ENCODE data around the gene HECA.

HECA gene

GRCh38 chr6:139129284-139129683, 5.6 kb upstream of the HECA start:
- TF ChIP-seq NFIC (IDR thresholded peaks at IDR 0.05) (no peak), EGR1 (IDR thresholded peaks at IDR 0.05) (no peak), REST (IDR thresholded peaks at IDR 0.05; ENCODE audit: low read depth) (no peak), TCF12 (IDR thresholded peaks at IDR 0.05; ENCODE audit: low read depth) (no peak), CREB1 (IDR thresholded peaks at IDR 0.05; ENCODE audit: low read depth) (no peak)

- no peak for TF ChIP-seq REST (IDR thresholded peaks at IDR 0.05; ENCODE audit: low read depth)
- TF ChIP-seq USF1 (IDR thresholded peaks at IDR 0.05) = no peak
- no peak for TF ChIP-seq RAD21 (IDR thresholded peaks at IDR 0.05; ENCODE audit: low read depth)
- no peak for TF ChIP-seq ZBTB7A (IDR thresholded peaks at IDR 0.05; ENCODE audit: low read depth)
- TF ChIP-seq TCF12 (IDR thresholded peaks at IDR 0.05; ENCODE audit: low read depth) = no peak
- TF ChIP-seq TAF1 (IDR thresholded peaks at IDR 0.05; ENCODE audit: low read depth) = no peak
- TF ChIP-seq NFIC (IDR thresholded peaks at IDR 0.05) = no peak
- no peak for TF ChIP-seq MAX (IDR thresholded peaks at IDR 0.05)
- no peak for TF ChIP-seq TEAD4 (IDR thresholded peaks at IDR 0.05)
- no peak for TF ChIP-seq FOXM1 (IDR thresholded peaks at IDR 0.05; ENCODE audit: borderline replicate concordance, low read depth)
- TF ChIP-seq CEBPB (IDR thresholded peaks at IDR 0.05) = no peak
- TF ChIP-seq EGR1 (IDR thresholded peaks at IDR 0.05) = no peak
- TF ChIP-seq CREB1 (IDR thresholded peaks at IDR 0.05; ENCODE audit: low read depth) = no peak
- no peak for TF ChIP-seq YY1 (IDR thresholded peaks at IDR 0.05; ENCODE audit: low read depth)
- no peak for TF ChIP-seq EP300 (IDR thresholded peaks at IDR 0.05; ENCODE audit: borderline replicate concordance)
These were observed 3.1 kb upstream of the HECA start for GRCh38 chr6:139131736-139132280.

GRCh38 chr6:139133262-139134063, 1.4 kb upstream of the HECA start:
- TF ChIP-seq NFIC (IDR thresholded peaks at IDR 0.05) (no peak), FOXM1 (IDR thresholded peaks at IDR 0.05; ENCODE audit: borderline replicate concordance, low read depth) (no peak), CEBPB (IDR thresholded peaks at IDR 0.05) (no peak), TAF1 (IDR thresholded peaks at IDR 0.05; ENCODE audit: low read depth) (no peak), MAX (IDR thresholded peaks at IDR 0.05) (no peak), TCF12 (IDR thresholded peaks at IDR 0.05; ENCODE audit: low read depth) (no peak), TEAD4 (IDR thresholded peaks at IDR 0.05) (no peak), USF1 (IDR thresholded peaks at IDR 0.05) (no peak), RAD21 (IDR thresholded peaks at IDR 0.05; ENCODE audit: low read depth) (no peak), YY1 (IDR thresholded peaks at IDR 0.05; ENCODE audit: low read depth) (no peak), EP300 (IDR thresholded peaks at IDR 0.05; ENCODE audit: borderline replicate concordance) (no peak), EGR1 (IDR thresholded peaks at IDR 0.05) (no peak), REST (IDR thresholded peaks at IDR 0.05; ENCODE audit: low read depth) (no peak), CREB1 (IDR thresholded peaks at IDR 0.05; ENCODE audit: low read depth) (no peak), ZBTB7A (IDR thresholded peaks at IDR 0.05; ENCODE audit: low read depth) (no peak)

GRCh38 chr6:139134064-139134395, 850 bp upstream of the HECA start:
- no peak for TF ChIP-seq CEBPB (IDR thresholded peaks at IDR 0.05)
- TF ChIP-seq FOXM1 (IDR thresholded peaks at IDR 0.05; ENCODE audit: borderline replicate concordance, low read depth) = no peak
- no peak for TF ChIP-seq EP300 (IDR thresholded peaks at IDR 0.05; ENCODE audit: borderline replicate concordance)
- TF ChIP-seq USF1 (IDR thresholded peaks at IDR 0.05) = no peak
- no peak for TF ChIP-seq REST (IDR thresholded peaks at IDR 0.05; ENCODE audit: low read depth)
- no peak for TF ChIP-seq RAD21 (IDR thresholded peaks at IDR 0.05; ENCODE audit: low read depth)
- no peak for TF ChIP-seq CREB1 (IDR thresholded peaks at IDR 0.05; ENCODE audit: low read depth)
- TF ChIP-seq TAF1 (IDR thresholded peaks at IDR 0.05; ENCODE audit: low read depth) = no peak
- TF ChIP-seq MAX (IDR thresholded peaks at IDR 0.05) = no peak
- no peak for TF ChIP-seq ZBTB7A (IDR thresholded peaks at IDR 0.05; ENCODE audit: low read depth)
- TF ChIP-seq TEAD4 (IDR thresholded peaks at IDR 0.05) = no peak
- no peak for TF ChIP-seq NFIC (IDR thresholded peaks at IDR 0.05)
- TF ChIP-seq YY1 (IDR thresholded peaks at IDR 0.05; ENCODE audit: low read depth) = no peak
- TF ChIP-seq TCF12 (IDR thresholded peaks at IDR 0.05; ENCODE audit: low read depth) = no peak
- no peak for TF ChIP-seq EGR1 (IDR thresholded peaks at IDR 0.05)

Measured in Ishikawa (cell line).